GM19099 (cell line): ENCODE data around the gene HSD11B1L.

Experiments used
- POLR2A ChIP-seq: IDR thresholded peaks from 3 replicates; pipeline ENCODE4 v1.6.1; 2011; ENCODE audit warnings: low read depth; ENCODE audit not compliant: insufficient read length; ENCODE audit errors: extremely low read depth

HSD11B1L gene

DNA sequence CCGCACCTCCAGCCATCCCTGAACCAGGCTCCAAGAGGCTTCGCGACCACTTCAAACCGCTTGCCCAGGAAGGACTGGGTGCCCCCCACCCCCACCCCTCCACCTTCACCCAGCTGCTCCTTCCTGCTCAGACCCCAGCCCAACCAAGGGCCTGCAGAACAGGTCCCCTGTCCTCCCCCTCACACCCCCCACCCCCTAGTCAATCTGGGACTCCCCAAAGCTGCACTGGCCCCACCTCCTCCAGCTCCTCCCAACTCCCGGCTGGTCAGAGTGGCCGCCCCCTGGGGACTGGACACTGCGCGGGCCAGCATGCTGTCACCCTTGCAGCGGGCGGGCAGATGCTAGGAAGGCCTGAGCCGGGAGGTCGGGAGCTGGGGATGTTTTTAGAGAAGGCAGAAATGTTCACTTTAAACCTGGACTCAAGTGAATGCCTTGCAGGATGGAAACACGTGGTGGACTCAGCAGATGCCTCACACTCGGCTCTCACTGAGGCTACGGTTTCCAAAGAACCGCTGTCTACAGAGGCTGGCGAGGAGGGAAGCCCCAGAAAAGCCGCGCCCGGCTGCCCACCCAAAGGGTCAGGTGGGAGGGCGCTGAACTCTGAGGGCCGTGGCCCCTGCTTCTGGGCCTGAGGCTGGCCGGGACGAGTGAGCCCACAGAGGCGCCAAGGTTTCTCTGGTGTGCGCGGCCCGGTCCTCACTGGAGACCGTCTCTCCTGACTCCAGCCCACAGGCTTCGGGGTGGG lies 17.2 kb downstream of the HSD11B1L start:
- peak; percentile 22 for TF ChIP-seq POLR2A

DNA sequence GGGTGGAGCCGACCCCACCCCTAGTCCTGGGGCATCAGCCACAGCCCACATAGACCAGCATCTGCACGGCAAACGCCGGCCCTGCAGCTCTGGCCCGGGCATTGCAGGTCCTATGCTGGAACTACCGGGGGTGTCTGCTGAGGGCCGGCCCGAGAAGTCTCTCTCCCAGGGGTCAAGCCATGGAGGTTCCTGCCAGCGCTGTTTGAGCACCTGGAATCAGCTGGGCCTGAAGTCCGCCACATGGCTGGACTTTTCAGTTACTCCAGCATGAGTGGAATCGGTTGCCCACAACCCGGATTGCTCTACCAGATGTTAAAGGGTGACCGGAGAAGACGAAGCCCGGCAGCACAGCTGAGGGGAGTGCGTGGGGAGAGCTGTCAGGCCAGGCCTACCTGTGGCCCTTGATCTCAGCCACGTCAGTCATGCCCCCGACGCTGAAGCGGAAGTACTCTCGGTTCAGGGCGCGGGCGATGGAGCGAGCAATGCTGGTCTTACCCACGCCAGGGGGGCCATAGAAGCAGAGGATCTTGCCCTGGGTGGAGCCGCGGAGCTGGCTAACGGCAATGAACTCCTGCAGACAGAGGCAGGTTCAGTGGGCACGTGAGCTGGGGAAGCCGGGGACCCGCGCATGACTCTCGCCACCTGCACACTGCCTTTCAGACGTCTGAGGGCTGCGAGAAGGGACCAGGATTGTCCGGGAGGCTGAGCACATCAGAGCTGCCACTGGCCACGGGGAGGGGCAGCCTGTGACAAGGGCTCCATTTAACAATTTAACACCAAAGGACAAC lies 18.0 kb downstream of the HSD11B1L start:
- TF ChIP-seq POLR2A: no peak

DNA sequence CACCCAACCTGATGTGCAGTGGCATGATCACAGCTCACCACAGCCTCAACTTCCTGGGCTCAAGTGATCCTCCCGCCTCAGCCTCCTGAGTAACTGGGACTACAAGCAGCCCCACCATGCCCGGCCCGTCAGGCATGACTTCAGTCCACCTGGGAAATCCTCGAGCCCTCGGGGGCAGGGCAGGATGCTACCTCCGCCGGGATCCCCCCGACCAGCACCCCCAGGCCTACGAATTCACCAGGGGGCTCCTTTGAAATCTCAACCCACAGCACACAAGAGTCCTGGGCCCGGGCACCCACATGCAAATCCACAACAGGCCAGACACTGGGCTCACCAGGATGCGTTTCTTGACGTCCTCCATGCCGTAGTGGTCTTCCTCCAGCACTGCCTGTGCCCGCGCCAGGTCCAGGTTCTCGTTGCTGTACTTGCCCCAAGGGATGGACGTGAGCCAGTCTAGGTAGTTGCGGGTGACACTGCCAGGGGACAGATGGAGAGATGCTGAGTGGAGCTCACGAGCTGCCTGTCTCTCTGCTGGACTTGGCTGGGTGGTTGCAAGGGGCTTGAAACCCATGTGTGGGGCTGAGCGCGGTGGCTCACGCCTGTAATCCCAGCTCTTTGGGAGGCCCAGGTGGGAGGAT lies 19.7 kb downstream of the HSD11B1L start:
- no peak for TF ChIP-seq POLR2A

DNA sequence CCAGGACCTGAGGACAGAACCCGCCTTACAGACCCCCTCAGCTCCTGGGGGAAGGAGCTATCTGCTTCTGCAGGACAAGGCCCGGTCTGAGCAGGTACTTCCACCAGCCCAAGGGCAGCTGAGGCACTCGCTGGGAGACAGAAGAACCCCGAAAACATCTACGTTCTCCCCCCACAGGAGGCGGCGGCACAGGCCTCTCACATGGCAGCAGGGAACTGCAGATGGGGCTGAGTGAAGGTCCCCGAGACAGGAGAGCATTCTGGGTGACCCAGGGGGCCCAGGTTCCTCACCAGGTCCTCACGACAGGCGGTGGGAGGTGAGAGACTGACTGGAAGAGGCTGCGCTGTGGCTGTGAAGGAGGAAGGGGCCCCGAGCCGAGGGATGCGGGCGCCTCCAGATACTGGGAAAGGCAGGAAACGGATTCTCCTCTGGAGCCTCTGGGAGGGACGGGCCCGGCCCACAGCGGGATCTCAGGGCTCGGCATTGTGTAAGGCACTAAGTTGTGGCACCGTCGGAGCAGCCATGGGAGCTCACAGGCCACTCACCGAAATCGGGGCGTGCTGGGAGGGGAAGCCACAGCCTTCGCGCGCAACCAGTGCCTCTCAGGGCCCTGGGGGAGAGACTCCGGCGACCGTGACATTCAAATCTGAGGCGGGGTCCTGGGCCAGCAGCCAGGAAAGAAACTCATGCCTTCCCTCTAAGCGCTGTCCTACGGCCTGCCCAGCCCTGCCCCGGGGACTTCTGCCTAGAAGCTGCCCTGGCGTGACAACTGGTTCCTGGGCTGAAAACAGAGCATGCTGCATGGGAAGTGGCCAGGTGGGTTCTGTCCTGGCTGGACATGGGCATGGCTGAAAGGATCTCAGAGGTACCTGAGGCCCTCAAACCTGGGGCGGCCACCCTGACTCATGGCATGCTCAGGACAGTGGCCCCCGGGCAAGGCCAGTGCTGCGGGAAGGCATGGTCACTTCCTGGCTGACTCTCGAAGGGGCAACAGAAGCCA lies 23.3 kb downstream of the HSD11B1L start:
- no peak for TF ChIP-seq POLR2A

DNA sequence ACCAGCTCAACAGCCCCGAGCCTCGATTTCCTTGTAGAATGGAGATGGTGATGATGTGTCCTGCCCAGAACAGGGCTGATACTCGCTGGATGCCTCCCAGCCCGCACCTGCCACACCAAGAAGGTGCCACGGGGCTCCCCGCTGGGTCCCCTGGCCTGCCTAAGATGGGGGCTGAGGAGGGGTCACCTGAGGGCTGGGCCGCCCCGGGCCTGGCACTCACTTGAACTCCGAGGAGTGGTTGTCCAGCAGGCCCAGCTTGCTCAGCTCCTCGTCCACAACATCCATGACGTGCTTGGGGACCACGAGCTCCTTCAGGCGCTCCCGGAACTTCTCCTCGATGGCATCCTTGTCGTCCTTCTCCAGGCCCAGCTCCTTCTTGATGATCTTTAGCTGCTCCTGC lies 24.7 kb downstream of the HSD11B1L start:
- TF ChIP-seq POLR2A: no peak

DNA sequence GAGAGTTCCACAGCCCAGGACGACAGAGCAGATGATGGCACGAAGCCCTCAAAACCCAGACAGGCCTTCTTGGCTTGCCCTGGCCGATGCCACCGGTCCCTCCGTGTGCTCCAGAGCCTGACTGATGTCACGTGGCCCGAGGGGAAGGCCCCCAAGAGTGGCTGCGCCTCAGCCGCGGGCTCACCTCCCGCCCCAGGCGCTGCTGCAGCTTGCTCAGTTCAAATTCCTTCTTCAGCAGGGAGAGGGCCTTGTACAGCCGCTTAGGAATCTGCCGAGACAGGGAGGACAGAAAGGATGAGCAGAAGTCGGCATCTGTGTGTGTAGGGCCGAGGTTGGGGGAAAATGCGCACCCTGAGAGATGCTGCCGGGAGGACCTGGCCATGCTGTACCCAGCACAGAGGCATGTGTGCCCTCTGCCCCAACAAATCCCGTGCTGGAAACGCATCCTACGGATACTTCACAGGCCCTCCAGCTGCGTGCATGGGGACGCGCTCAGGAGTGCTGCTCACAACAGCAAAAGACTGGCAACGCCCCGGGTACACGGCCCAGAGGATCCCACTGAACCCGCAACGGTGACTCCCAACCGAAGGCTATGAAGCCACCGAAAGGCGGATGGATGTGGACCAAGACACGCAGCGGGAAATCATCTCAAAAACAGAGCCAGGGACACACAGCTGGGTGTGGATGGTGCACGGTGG lies 26.2 kb downstream of the HSD11B1L start:
- TF ChIP-seq POLR2A: no peak

DNA sequence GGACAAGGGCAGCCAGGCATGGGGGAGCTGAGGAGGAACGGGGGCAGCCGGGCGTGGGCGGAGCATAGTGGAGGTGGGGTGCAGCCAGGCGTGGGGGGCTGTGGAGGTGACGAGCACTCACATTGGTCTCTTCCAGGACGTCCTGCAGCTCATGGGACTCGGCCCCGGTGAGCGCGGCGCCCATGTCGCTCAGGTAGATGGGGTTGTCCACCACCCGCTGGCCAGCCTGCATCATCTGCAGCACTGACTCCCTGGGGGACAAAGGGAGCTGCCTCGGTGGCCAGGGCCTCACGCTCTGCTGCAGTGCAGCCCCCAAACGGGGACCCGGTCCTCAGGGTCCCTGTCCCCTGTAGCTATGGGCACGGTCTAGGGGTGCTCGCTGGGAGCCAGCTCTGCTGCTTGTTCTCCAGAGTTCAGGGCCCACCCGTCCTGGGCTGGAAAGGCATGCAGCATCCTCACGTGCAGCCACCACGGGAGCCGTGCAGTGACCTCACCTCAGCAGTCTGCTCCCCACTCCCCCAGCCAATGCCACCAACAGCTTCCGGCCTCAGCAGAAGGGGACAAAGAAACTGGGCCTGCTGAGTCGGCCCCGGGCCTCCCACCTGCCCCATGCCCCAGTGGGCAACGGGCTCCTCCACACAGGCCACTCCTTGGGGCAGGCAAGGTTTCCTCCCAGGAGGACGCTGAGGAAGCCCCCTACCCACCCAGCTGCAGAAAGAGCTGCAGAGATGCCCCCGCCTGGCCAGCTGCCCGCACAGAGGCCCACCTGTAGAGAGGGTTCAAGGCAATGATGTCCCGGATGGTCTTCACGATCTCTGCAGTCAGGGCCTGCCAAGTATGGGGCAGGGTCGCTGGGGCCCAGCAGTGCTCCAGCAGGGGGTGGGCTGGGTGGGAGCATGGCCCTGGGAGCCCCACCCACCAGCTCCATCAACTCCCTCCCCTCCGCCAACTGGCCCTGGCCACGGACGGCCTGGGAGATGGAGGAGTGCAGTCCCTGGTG lies 27.0 kb downstream of the HSD11B1L start:
- TF ChIP-seq POLR2A: no peak

DNA sequence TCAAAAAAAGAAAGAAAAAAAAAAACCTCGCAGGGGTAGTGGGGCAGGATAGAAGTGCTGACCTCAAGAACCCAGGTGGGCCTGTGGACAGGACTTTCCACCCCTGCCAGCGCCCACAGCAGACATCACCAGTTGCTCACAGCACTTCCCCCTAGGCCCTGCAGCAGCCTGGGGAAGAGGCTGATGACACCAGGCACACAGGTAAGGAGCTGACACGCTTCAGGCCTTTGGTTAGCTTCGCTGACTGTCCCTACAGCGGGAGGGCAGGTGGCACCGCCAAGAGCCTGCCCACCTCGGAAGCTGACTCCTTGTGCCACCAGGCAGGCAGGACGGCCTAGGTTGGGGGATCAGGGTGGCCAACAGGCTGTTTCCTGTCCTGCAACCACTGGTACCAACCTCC lies 30.2 kb downstream of the HSD11B1L start:
- TF ChIP-seq POLR2A: no peak

DNA sequence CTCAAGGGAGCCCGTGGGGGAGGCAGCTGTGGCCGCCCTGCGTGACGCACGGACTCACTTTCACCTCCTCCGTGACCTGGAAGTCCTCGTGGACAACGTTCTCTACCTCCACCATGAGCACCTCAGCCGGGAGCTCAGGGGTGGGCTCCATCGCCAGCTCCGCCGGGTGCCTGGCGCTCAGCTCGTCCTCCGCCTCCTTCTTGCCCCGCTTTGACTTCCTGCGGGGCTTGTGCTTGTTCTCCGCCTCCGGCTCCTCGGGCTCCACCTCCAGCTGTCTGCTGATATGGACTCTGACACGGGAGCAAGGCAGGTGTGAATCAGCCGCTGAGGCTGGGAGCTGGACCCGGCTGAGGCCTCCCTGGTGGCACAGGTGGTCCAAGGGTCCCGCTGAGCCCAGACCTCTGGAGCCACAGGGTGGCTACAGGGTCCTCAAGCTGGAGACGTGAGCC lies 30.9 kb downstream of the HSD11B1L start:
- no peak for TF ChIP-seq POLR2A

DNA sequence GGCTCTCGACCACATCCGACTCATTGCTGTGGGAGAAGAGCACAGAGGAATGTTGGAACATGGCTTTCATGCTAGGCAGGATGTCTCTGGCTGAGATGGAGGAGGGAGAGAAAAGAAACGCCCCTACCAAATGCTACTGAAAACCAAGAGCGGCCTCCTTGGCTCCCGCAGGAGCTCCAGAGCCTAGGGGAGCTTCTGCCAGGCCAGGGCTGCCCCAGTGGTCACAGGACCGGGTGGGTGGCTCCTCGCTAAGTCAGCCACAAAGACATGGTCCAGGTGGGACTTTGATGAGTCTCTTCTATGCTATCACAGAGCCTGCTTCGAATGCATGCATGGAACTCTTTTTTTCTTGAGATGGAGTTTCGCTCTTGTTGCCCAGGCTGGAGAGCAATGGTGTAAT lies 32.4 kb downstream of the HSD11B1L start:
- TF ChIP-seq POLR2A: no peak

DNA sequence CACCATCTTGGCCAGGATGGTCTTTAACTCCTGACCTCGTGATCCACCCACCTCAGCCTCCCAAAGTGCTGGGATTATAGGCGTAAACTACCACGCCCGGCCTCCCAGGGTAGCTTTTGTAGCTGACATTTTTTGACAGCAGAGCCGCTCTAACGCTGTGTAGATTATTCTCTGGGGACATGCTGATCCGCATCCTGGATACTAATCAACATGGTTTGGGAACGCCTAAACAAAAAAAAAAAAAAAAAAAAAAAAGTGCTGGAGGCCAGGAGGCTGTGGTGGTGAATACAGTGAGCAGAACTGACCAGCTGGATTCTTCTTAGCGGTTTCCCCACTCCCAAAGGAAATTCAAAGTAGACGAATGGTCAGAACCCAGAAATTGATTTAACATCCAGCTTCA lies 34.0 kb downstream of the HSD11B1L start:
- TF ChIP-seq POLR2A: no peak

DNA sequence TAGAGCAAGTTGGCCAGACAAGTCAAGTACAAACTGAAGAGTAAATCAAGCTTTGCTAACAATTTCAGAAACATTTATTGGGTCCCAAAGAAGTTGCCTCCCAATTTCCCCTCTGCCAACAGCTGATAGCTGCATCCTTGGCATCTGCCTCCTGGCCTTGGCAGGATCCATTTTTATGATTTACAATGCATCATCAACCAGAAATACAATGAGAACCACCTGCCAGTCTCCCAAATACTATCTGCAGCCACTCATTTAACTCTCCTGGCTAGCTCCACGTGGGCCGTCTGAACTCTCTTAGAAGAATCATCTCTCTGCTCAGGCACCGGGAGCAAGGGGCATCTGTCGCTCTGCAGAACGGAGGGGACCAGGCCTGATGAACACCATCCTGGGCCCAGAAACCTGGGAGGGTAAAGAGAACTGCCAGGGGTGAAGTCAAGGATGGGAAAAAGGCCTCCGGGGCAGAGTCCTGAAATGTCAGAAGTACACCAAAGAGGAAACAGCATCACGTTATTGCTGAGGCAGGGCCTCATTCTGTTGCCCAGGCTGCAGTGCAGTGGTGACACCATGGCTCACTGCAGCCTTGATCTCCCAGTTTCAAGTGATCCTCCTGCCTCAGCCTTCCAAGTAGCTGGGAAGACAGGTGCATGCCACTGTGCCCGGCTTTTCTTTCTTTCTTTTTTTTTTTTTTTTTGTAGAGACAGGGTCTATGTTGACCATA lies 36.5 kb downstream of the HSD11B1L start:
- no peak for TF ChIP-seq POLR2A

DNA sequence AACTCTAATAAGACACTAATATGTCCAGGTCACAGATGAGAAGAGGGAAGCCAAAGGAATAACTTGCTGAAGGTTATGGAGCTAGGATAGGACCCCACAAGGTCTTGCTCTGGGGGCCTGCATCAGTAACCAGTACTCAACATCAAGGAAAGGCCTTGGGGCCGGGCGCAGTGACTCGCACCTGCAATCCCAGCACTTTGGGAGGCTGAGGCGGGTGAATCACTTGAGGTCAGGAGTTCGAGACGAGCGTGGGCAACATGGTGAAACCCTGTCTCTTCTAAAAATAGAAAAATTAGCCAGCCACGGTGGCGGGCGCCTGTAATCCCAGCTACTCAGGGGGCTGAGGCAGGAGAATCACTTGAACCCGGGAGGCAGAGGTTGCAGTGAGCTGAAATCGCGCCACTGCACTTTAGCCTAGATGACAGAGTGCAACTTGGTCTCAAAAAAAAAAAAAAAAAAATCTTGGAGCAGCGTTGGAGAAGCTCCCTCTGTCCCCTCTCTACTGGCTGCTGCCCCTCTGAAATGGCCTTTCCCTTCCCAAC lies 37.3 kb downstream of the HSD11B1L start:
- no peak for TF ChIP-seq POLR2A
